AG10803 (cell line): Measurements from ENCODE around the gene RPS6KA3.

Source experiments
- DNase-seq: peaks from one replicate; pipeline ENCODE4 v3.0.0; 2010; ENCODE audit warnings: low read depth
- H3K4me3 ChIP-seq: 2 replicates; pipeline ENCODE4 v1.5.1; 2011; ENCODE audit warnings: mild to moderate bottlenecking, low read length, control low read depth
- CTCF ChIP-seq: conservative IDR thresholded peaks from 2 replicates; pipeline ENCODE4 v1.5.1; 2011; ENCODE audit warnings: mild to moderate bottlenecking, low read length, control low read depth, inconsistent platforms

Gene RPS6KA3

GRCh38 chrX:20235755-20236154 lies 31.0 kb downstream of the RPS6KA3 start:
- no peak overlapping the region for H3K4me3 ChIP-seq
- no peak for DNase-seq
- TF ChIP-seq CTCF, result no peak

- no peak overlapping the region for H3K4me3 ChIP-seq
- no peak for TF ChIP-seq CTCF
- DNase-seq, result no peak
Measured at GRCh38 chrX:20233336-20233735, 33.4 kb downstream of the RPS6KA3 start.

DNA sequence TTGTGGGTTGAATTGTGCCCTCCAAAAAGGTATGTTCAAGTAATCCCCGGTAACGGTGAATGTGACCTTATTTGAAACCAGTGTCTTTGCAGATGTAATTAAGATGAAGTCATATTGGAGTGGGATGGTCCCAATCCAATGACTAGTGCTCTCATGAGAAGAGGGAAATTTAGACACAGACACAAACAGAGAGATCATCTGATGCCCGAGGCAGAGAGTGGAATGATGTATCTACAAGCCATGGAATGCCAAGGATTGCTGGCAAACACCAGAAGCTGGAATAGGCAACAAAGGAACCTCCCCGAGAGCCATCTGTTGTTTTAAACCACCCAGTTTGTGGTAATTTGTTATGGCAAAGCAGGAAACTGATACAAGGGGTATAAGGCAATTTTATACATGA lies 35.1 kb downstream of the RPS6KA3 start:
- no peak for TF ChIP-seq CTCF
- DNase-seq, result peak; percentile 39

DNA sequence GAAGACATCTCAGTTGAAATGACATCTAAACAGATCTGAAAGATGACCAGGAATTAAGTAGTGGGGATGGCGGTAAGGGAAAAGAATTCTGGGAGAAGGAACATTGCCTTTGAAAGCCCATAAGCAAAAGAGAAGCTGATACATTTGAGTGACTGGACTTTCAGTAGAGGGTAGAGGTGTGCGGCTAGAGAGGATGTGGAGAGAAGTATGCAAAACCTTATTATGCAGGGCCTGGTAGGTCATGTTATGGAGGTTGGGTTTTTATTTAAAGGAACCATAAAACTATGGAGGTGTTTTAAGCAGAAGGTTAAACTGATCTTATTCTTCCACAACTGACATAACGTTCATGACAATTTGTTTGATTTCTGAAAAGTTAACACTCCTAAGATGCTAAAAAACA lies 36.3 kb downstream of the RPS6KA3 start:
- H3K4me3 ChIP-seq, result no peak overlapping the region
- TF ChIP-seq CTCF, result no peak

More for the DNA sequence above, 35.1 kb downstream of the RPS6KA3 start:
- H3K4me3 ChIP-seq, result no peak overlapping the region

GRCh38 chrX:20229155-20229554 lies 37.6 kb downstream of the RPS6KA3 start:
- no peak overlapping the region for H3K4me3 ChIP-seq
- no peak for DNase-seq
- TF ChIP-seq CTCF, result no peak

More for the DNA sequence above, 36.3 kb downstream of the RPS6KA3 start:
- DNase-seq, result no peak

- H3K4me3 ChIP-seq, result no peak overlapping the region
- TF ChIP-seq CTCF, result no peak
- no peak for DNase-seq
Measured at GRCh38 chrX:20228245-20228644, 38.5 kb downstream of the RPS6KA3 start.

DNA sequence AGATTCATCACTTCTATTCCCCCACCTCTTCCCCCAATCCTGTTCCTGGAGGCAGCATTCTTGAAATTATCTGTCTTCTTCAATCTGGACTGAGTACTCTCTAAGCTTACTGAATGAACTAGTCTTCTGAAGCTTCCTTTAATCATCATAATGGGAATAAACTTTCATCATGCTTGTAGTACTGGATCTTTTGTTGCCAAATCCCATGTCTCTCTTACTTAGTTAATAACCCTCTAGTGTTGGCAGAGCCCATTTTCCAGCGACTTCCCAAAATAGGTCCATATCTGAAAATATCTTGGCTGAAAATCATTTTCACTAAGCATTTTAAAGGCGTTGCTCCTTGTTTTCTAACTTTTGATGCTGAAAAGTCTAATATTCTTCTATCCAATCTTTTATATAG lies 39.6 kb downstream of the RPS6KA3 start:
- no peak for DNase-seq
- no peak overlapping the region for H3K4me3 ChIP-seq
- no peak for TF ChIP-seq CTCF
